GM12892 (cell line): ENCODE data around the gene ZNF628.

Source experiments
- POLR2A ChIP-seq: IDR thresholded peaks from 2 replicates; pipeline ENCODE4 v1.6.1; 2011; ENCODE audit warnings: low read depth, low read length, control low read depth
- POLR2AphosphoS5 ChIP-seq: IDR thresholded peaks from 2 replicates; pipeline ENCODE4 v1.6.1; 2011; ENCODE audit warnings: low read depth, low read length, control low read depth

DNA sequence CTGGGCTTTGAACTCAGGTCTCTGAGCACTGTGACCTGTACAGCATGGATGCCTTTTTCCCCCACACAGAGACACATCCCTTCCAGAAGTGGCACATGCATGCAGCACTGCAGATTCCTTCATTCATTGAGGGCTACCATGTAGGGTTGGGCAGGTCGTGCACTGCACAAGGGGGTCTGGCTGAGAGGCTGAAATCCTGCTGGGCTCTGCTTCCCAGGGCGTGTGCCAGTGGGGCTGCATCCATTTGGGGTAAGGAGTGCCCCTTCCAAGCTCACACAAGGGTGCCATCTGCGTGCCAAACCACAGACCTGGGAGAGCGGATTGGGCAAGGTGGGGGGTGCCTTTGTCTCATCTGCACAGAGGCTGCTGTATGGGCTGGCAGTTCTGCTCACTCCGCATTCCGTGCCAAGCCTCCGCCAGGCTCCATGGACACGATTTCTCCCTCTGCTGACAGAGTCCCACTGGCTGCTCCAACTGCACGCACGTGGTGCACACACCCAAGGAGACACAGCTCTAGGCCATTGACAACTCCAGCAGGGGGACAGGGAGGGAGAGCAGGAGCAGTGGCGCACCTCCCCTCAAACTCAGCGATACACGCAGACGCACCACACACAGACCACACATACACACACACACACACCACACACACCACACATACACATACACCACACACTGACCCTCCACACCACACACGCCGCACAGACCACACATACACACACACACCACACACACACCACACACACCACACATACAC is 28.8 kb upstream of the ZNF628 start:
- no peak for TF ChIP-seq POLR2AphosphoS5
- TF ChIP-seq POLR2A = no peak
